Right atrium auricular region (tissue), 2 donors: ENCODE data around the gene PC. TPM values are rescaled to one million over a fixed set of nuclear protein-coding genes. Genes with fewer than 3 reads are reported as not detected.

Experiments
- DNase-seq: peaks from one replicate; pipeline ENCODE4 v3.0.0-alpha.2; 2019; ENCODE audit warnings: low spot score
- H3K27ac ChIP-seq, 2 donors: fragments of 200-600 bp; sonication (generic); 1 replicate in 1 of 2; 2 replicates in 1 of 2; pipeline ENCODE4 v1.5.1; 2016 to 2019
- H3K27me3 ChIP-seq, 2 donors: fragments of 200-600 bp; sonication (generic); one replicate each; pipeline versions ENCODE4 v1.5.1 to v1.6.0; 2017 to 2019
- H3K36me3 ChIP-seq: fragments of 200-600 bp; sonication (generic); one replicate; pipeline ENCODE4 v1.5.1; 2016
- H3K4me1 ChIP-seq, 2 donors: fragments of 200-600 bp; sonication (generic); one replicate each; pipeline versions ENCODE4 v1.5.1 to v1.6.0; 2017 to 2019
- H3K4me3 ChIP-seq, 2 donors: fragments of 200-600 bp; sonication (generic); 1 replicate in 1 of 2; 2 replicates in 1 of 2; pipeline ENCODE4 v1.5.1; 2017 to 2019; ENCODE audit warnings: mild to moderate bottlenecking in 1 of 2, moderate library complexity in 1 of 2
- H3K9me3 ChIP-seq, 2 donors: fragments of 200-600 bp; sonication (generic); one replicate each; pipeline ENCODE4 v1.5.1; 2019
- CTCF ChIP-seq, 2 donors: fragments of 200-600 bp; sonication (generic); IDR thresholded peaks; one replicate each; pipeline ENCODE4 v1.5.1; 2019; ENCODE audit warnings: antibody characterized with exemption in 2 of 2
- total RNA-seq, 2 donors: library from RNA; depleted of rRNA; stranded (reverse); fragments of >200 nt; gene quantifications; one replicate each; pipeline ENCODE4 v1.1.0, GENCODE V29; 2016

Gene PC
- total RNA-seq, 2 donors from 2014 or later, result 8.6 to 9.3 TPM

GRCh38 chr11:66901964-66902390 is 56.2 kb downstream of the PC start:
- no peak for DNase-seq
- Histone ChIP-seq H3K4me1 (peaks cover 0 to 9% of the 10 kb centered on the region in 2 donors), H3K27ac (no peak overlapping the region), H3K36me3 (no peaks in the 10 kb centered on the region), H3K27me3 (no peaks in the 10 kb centered on the region), H3K4me3 (no peak overlapping the region), H3K9me3 (no peaks in the 10 kb centered on the region)
- no peak for TF ChIP-seq CTCF (IDR thresholded peaks at IDR 0.05)

- Histone ChIP-seq H3K4me1 (no peaks in the 10 kb centered on the region), H3K27me3 (no peaks in the 10 kb centered on the region), H3K9me3 (no peaks in the 10 kb centered on the region), H3K27ac (no peak overlapping the region), H3K36me3 (no peaks in the 10 kb centered on the region), H3K4me3 (no peak overlapping the region)
- TF ChIP-seq CTCF (IDR thresholded peaks at IDR 0.05), result no peak
- DNase-seq, result no peak
Observed at GRCh38 chr11:66894141-66894540, 64.0 kb downstream of the PC start.

- no peak for TF ChIP-seq CTCF (IDR thresholded peaks at IDR 0.05)
- Histone ChIP-seq H3K4me3 (no peak overlapping the region), H3K27me3 (no peaks in the 10 kb centered on the region)
Observed at GRCh38 chr11:66892911-66893310, 65.3 kb downstream of the PC start.

GRCh38 chr11:66891851-66892660 is 66.1 kb downstream of the PC start:
- Histone ChIP-seq H3K4me3 (no peak overlapping the region), H3K27me3 (no peaks in the 10 kb centered on the region), H3K27ac (no peak overlapping the region), H3K36me3 (no peaks in the 10 kb centered on the region), H3K9me3 (no peaks in the 10 kb centered on the region), H3K4me1 (peaks cover 0 to under 1% of the 10 kb centered on the region in 2 donors)
- TF ChIP-seq CTCF (IDR thresholded peaks at IDR 0.05), result no peak
- DNase-seq, result peak; percentile 71

More at GRCh38 chr11:66892911-66893310, 65.3 kb downstream of the PC start:
- no peaks in the 10 kb centered on the region for H3K36me3 ChIP-seq
- no peaks in the 10 kb centered on the region for H3K9me3 ChIP-seq
- no peaks in the 10 kb centered on the region for H3K4me1 ChIP-seq
- no peak overlapping the region for H3K27ac ChIP-seq
- DNase-seq, result no peak

GRCh38 chr11:66889960-66890359 is 68.2 kb downstream of the PC start:
- no peaks in the 10 kb centered on the region for H3K9me3 ChIP-seq
- H3K27me3 ChIP-seq, result no peaks in the 10 kb centered on the region
- peaks cover 0 to 6% of the 10 kb centered on the region in 2 donors for H3K4me1 ChIP-seq
- H3K27ac ChIP-seq, result no peak overlapping the region
- no peak for TF ChIP-seq CTCF (IDR thresholded peaks at IDR 0.05)
- DNase-seq, result no peak
- H3K4me3 ChIP-seq, result no peak overlapping the region
- H3K36me3 ChIP-seq, result no peaks in the 10 kb centered on the region
